ENCODE results near the gene GPR173. TPM values are rescaled to one million over a fixed set of nuclear protein-coding genes. Genes with fewer than 3 reads are reported as not detected.

Gene GPR173
- total RNA-seq, 2 donors from 2014 or later: 7.0 to 9.4 TPM

DNA sequence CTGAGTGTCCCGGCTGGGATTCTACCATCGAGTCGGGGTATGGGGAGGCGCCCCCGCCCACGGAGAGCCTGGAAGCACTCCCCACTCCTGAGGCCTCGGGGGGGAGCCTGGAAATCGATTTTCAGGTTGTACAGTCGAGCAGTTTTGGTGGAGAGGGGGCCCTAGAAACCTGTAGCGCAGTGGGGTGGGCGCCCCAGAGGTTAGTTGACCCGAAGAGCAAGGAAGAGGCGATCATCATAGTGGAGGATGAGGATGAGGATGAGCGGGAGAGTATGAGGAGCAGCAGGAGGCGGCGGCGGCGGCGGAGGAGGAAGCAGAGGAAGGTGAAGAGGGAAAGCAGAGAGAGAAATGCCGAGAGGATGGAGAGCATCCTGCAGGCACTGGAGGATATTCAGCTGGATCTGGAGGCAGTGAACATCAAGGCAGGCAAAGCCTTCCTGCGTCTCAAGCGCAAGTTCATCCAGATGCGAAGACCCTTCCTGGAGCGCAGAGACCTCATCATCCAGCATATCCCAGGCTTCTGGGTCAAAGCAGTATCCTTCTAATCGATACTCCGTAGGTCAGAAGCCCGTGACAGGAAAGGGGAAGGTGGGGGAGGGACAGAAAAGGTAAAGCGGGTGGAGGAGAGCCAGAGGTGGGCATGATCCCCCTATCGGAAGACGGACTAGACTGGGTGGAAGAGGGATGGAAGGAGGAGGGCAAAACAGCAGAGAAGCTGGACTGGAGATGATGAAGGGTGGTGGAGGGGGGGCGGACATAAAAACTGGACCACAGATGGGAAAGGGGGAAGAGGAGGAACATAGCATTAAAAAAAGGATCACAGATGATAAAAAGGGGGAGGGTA, 34.4 kb downstream of the GPR173 start:
- 0 to 7% methylated on average over 5 to 31 of the region's 31 CpGs for WGBS, 2 experiments (ENCODE audit: insufficient coverage in 1 of 2, insufficient read length in 1 of 2)

GRCh38 chrX:53084043-53084570, 35.5 kb downstream of the GPR173 start:
- WGBS, 2 experiments (ENCODE audit: insufficient coverage in 1 of 2, insufficient read length in 1 of 2): 88% methylated on average over 3 of the region's 4 CpGs; no CpG with 5 or more reads in 1 of the 2 experiments
- no peak overlapping the region for H3K4me3 Mint-ChIP-seq
- H3K27me3 ChIP-seq (ENCODE audit: control insufficient read depth, insufficient read depth, low read length, poor library complexity, severe bottlenecking): no peaks in the 10 kb centered on the region
- H3K4me3 ChIP-seq (ENCODE audit: low read length): peak overlapping the region; percentile 82
- peaks cover 8% of the 10 kb centered on the region for H3K4me1 Mint-ChIP-seq
- H3K9me3 ChIP-seq (ENCODE audit: control insufficient read depth, low read length): no peaks in the 10 kb centered on the region
- peaks cover 22% of the 10 kb centered on the region for H3K36me3 ChIP-seq (ENCODE audit: control insufficient read depth, insufficient read depth, low read length)
- no peaks in the 10 kb centered on the region for H3K4me1 ChIP-seq (ENCODE audit: control insufficient read depth, insufficient read depth, low read length)
- no peak for TF ChIP-seq CTCF (conservative IDR thresholded peaks at IDR 0.05)
- H3K9me3 Mint-ChIP-seq: peaks cover 63% of the 10 kb centered on the region
- no peak overlapping the region for H3K9ac ChIP-seq (ENCODE audit: extremely low read depth, low read length, poor library complexity, severe bottlenecking)
- no peak overlapping the region for H3K27ac ChIP-seq (ENCODE audit: low read depth, low read length)
- no peak for DNase-seq
- H3K27ac Mint-ChIP-seq: no peak overlapping the region
- no peaks in the 10 kb centered on the region for H3K27me3 Mint-ChIP-seq (ENCODE audit: insufficient read depth)
- peaks cover 28% of the 10 kb centered on the region for H3K36me3 Mint-ChIP-seq (ENCODE audit: low read depth)

More for the DNA sequence above, 34.4 kb downstream of the GPR173 start:
- Mint-ChIP-seq H3K27me3 (ENCODE audit: insufficient read depth) (no peaks in the 10 kb centered on the region), H3K4me3 (peak overlapping the region; percentile 81), H3K36me3 (ENCODE audit: low read depth) (peaks cover 28% of the 10 kb centered on the region), H3K4me1 (peaks cover 5% of the 10 kb centered on the region), H3K27ac (no peak overlapping the region), H3K9me3 (peaks cover 63% of the 10 kb centered on the region)
- H3K27me3 ChIP-seq (ENCODE audit: control insufficient read depth, insufficient read depth, low read length, poor library complexity, severe bottlenecking): no peaks in the 10 kb centered on the region
- no peaks in the 10 kb centered on the region for H3K9me3 ChIP-seq (ENCODE audit: control insufficient read depth, low read length)
- no peaks in the 10 kb centered on the region for H3K4me1 ChIP-seq (ENCODE audit: control insufficient read depth, insufficient read depth, low read length)
- H3K9ac ChIP-seq (ENCODE audit: extremely low read depth, low read length, poor library complexity, severe bottlenecking): peak overlapping the region; percentile 44
- H3K4me3 ChIP-seq (ENCODE audit: low read length): peak overlapping the region; percentile 82
- H3K36me3 ChIP-seq (ENCODE audit: control insufficient read depth, insufficient read depth, low read length): peaks cover 22% of the 10 kb centered on the region
- no peak overlapping the region for H3K27ac ChIP-seq (ENCODE audit: low read depth, low read length)
- no peak for DNase-seq
- TF ChIP-seq CTCF (conservative IDR thresholded peaks at IDR 0.05): no peak

GRCh38 chrX:53084863-53085262, 36.3 kb downstream of the GPR173 start:
- Histone ChIP-seq H3K27ac (ENCODE audit: low read depth, low read length) (no peak overlapping the region), H3K9ac (ENCODE audit: extremely low read depth, low read length, poor library complexity, severe bottlenecking) (no peak overlapping the region), H3K27me3 (ENCODE audit: control insufficient read depth, insufficient read depth, low read length, poor library complexity, severe bottlenecking) (no peaks in the 10 kb centered on the region), H3K4me1 (ENCODE audit: control insufficient read depth, insufficient read depth, low read length) (no peaks in the 10 kb centered on the region), H3K9me3 (ENCODE audit: control insufficient read depth, low read length) (no peaks in the 10 kb centered on the region), H3K36me3 (ENCODE audit: control insufficient read depth, insufficient read depth, low read length) (peaks cover 22% of the 10 kb centered on the region), H3K4me3 (ENCODE audit: low read length) (no peak overlapping the region)
- Mint-ChIP-seq H3K36me3 (ENCODE audit: low read depth) (peaks cover 28% of the 10 kb centered on the region), H3K4me1 (peaks cover 8% of the 10 kb centered on the region), H3K9me3 (peaks cover 62% of the 10 kb centered on the region), H3K27ac (no peak overlapping the region), H3K27me3 (ENCODE audit: insufficient read depth) (no peaks in the 10 kb centered on the region), H3K4me3 (no peak overlapping the region)
- WGBS, 2 experiments (ENCODE audit: insufficient coverage in 1 of 2, insufficient read length in 1 of 2): 88 to 100% methylated on average over 1 to 9 of the region's 9 CpGs
- TF ChIP-seq CTCF (conservative IDR thresholded peaks at IDR 0.05): no peak
- DNase-seq: no peak
